Stomach (tissue), 4 donors: ENCODE data around the gene NCAPD3.

Source experiments
- CTCF ChIP-seq, 7 experiments: fragments of 450-650 bp in 4 of 7; fragments of 200-600 bp in 3 of 7; sonication (generic) in 3 of 7; IDR thresholded peaks; one replicate each; pipeline ENCODE4 v1.5.1; 2016 to 2019; ENCODE audit warnings: antibody characterized with exemption in 7 of 7, control low read depth in 2 of 7, mild to moderate bottlenecking in 1 of 7
- EP300 ChIP-seq: sonication (generic); formaldehyde crosslinking; IDR thresholded peaks from one replicate; pipeline ENCODE4 v1.6.1; 2017; ENCODE audit warnings: antibody characterized with exemption
- POLR2A ChIP-seq, 4 donors: fragments of 450-650 bp; IDR thresholded peaks; one replicate each; pipeline ENCODE4 v1.6.1; 2016; ENCODE audit warnings: antibody characterized with exemption in 4 of 4, control low read depth in 2 of 4, mild to moderate bottlenecking in 1 of 4, moderate library complexity in 1 of 4

- TF ChIP-seq CTCF (IDR thresholded peaks at IDR 0.05) (no peak), POLR2A (IDR thresholded peaks at IDR 0.05) (no peak), EP300 (no peak)
Measured at GRCh38 chr11:134170919-134171281, 52.9 kb downstream of the NCAPD3 start.
